Putamen (tissue), 1 donor: Measurements from ENCODE around the gene PRKAG2.
"Not testable (repeated sequence)": the region's sequence is repeated elsewhere in the genome, so short reads cannot be mapped to it uniquely, and the experiment has no call there.

ENCODE experiments used
- DNase-seq: peaks from one replicate; pipeline ENCODE4 v3.0.0-alpha.2; 2016; ENCODE audit warnings: low spot score

PRKAG2 gene

DNA sequence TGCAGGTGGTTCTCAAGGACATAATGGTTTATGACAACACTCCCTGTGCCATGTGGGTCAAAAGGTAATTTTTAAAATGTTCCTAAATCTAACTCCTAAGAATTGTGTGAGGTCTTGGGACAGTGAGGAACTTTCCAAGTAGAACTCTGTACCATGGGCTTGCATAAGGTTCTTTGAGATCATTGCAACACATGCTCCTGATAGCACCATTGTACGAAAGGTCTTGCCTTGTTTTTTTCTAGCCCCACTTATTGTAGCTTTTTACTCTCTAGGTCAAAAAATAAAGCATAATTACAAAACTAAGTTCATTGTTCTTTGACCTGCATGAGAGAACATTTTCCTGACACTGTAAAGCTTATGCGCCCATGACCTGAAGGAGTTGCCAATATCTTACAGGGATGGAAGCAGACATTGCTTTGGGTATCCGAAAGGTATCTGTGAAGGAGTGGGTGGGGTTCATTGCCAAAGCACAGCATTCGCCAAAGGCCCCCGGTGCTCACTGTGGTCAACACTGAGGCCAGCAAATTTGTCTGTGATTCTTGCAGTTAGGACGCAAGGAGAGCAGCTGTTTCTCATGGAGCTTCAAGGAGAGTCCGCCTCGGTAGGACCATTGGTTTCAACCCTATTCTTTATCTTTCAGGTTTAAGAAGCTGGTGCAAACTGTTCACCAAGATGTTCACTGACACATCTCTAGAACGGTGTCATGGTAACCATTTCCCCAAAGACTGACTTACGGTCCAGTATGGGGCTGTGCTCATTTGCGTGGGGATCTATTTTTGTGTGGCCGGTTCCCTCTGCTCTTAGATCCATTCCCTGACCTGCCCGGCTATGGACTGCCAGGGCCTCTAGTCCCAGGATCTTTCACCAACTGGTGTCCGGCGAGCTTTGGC lies 7.6 kb upstream of the PRKAG2 start:
- no peak for DNase-seq

DNA sequence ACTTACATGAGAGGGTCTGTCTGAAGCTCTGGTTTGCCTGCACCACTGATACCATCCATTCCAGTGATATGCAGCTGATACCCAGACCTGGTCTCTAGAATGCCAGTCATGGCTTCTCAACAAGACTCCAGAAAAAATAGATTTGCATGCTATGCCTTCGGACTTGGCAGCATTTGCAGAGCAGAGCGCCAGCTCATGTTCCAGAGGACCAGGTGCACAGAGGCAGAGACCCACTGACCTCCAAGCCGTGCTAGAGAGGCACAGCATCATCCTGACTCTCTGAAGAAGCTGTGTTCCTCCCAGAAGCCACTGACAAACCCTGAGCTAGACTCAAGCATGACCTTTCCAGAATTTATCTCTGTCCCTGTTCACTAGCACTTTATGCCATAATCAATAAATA lies 6.9 kb upstream of the PRKAG2 start:
- DNase-seq, result no peak

DNA sequence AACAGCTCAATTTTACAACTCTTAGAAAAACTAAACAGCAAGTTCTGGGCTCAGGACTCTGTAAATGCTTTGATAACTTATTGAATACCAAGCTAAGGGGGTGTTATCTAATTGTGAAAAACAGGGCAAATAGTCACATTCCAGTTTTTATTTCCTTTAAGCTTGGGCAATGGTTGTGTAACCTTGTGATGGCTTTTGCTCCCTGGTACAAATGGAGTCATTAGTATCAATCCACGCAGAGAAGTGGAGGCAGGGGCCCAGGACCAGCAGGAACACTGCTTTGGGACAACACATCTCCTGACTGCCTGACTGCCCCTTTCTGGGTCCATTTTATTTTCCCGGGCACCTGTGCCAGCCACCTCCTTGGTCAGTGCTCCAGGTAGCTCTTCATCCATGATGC lies 5.8 kb upstream of the PRKAG2 start:
- no peak for DNase-seq

DNA sequence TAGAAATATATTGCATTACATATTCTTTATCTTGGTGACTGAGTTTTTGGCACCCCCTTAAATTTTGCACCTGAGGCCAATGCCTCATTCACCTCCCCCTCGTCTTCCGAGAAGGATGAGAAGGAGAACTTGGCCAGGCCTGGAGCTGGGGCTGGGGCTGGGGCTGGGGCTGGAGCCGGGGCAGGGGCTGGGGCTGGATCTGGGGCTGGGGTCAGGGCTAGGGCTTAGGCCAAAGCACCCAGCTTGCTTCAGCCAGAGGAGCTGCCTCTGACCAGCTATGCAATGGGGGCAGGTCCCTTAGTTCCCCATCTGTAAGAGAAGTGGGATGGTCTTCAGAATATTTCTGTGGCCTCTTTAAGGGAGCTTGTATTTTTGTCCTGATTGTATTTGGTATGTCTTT lies 3.8 kb upstream of the PRKAG2 start:
- DNase-seq, result no peak

DNA sequence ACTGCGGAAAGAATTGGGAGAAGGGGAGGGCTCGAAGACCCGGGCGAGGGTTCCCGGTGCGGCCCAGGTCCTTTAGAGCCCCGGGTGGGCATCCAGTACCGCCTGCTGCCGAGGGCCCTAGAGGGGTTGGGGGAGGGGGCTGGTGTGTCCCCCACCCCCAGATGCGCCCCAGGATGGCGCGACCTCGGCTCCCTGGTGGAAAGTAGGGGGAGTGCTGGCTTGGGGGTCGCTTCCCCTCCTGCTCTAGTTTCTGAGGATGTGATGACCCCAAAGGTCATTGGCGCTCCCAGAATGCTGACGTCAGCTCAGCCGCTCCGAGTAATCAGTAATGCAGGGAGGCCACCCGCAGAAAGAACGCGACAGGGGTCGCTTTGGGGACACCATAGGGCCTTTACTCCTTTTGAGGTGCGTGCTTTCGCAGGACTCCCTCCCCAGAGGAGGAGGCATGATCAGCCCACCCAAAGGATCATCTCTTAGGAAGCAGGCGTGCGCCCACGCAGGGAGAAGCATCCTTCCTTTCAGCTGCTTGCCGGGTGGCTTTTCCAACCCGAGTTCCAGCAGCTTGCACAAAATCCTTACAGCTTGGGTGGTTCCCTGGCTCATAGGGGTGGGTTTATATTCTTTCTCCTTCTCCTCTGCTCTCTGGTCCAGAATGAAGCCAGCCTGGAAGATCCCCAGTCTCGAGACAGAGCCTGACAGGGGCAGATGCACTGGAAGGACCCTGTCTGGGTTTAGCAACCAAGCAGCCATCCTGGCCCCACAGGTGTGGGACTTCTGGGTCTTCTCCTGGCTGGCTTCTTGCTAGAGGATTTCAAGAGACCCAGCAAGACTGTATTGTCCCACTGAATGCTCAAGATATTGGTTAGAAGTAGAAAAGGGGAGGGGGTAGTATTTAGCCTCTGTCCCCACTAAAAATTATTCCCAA lies 1.3 kb upstream of the PRKAG2 start:
- peak; percentile 47 for DNase-seq

DNA sequence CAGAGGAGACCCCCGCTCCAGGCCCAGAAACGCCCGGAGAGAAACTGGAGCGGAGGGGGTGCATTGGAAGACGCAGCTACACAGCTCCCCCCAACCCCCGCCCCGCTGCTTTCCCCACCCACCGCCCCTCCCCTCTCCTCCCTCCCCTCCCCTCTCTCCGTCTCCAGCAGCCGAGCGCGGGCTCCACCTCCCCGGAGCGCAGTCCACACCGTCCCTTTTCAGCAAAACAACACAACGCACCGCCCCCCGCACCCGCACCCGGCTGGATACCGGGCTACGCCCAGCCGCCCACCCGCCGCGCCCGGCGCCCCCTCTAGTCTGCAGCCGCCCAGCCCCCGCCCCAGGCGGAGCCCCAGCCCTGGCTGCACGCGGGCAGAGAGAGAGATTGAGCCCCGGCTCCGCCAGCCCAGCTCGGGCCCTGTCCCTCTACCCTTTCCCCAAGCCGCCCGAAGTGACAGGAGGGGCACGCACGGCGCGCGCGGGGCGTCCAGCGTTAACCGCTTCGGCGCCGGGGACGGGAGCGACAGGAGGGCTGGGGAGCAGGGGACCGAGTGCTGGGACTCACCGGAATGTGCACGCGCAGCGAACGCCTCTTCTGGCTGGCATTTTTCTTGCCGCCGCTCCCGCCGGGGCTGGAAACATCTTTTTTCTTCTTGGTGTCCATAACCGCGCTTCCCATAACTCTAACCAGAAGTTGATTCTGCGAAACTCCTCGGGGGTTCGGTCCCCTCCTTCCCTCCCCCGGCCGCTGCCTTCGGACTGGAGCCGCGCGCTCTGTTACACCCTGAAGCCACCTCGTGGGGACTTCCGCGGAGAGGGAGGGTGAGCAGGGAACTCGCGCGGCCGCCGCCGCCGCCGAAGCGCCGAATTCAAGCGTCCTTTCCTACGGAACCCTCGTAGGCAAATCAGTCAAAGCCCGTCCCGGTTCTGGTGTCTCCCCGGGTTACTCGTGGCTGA lies 695 bp downstream of the PRKAG2 start:
- peak; percentile 27 for DNase-seq

DNA sequence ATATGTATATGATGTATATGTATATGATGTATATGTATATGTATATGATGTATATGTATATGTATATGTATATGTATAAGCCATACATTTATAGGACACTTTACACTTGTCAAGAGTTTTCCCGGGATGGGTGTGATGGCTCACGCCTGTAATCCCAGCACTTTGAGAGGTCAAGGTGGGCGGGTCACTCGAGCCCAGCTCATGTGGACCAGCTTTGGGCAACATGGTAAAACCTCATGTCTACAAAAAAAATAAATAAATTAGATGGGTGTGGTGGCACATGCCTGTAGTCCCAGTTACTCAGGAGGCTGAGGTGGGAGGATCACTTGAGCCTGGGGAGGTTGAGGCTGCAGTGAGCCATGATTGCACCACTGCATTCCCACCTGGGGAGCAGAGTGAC lies 2.4 kb downstream of the PRKAG2 start:
- DNase-seq, result not testable (repeated sequence)

DNA sequence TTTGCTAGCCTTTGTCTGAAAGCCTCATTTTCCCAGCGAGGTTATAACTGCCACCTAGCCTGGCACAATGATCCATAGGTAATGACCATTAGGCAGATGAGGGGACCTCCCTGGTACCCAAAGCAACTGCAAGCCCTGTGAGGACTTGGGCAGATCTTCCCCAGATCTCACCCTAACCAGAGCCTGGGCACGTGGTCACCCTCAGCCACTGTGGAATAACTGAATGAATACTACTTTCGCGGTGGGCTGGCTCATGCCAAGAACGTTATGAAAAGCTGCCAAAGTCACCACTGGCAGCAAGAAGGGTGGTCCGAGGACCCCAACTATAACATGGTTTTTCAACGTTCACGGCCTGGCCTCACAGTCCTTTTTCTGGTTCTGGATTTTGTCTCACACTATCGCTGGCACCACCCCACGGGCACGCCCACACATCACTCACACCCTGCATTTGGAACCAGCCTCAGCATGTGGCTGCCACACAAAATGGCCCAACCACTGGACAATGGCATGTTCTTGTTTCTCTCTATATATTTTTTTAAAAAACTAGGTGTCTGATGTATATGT lies 3.4 kb downstream of the PRKAG2 start:
- no peak for DNase-seq

DNA sequence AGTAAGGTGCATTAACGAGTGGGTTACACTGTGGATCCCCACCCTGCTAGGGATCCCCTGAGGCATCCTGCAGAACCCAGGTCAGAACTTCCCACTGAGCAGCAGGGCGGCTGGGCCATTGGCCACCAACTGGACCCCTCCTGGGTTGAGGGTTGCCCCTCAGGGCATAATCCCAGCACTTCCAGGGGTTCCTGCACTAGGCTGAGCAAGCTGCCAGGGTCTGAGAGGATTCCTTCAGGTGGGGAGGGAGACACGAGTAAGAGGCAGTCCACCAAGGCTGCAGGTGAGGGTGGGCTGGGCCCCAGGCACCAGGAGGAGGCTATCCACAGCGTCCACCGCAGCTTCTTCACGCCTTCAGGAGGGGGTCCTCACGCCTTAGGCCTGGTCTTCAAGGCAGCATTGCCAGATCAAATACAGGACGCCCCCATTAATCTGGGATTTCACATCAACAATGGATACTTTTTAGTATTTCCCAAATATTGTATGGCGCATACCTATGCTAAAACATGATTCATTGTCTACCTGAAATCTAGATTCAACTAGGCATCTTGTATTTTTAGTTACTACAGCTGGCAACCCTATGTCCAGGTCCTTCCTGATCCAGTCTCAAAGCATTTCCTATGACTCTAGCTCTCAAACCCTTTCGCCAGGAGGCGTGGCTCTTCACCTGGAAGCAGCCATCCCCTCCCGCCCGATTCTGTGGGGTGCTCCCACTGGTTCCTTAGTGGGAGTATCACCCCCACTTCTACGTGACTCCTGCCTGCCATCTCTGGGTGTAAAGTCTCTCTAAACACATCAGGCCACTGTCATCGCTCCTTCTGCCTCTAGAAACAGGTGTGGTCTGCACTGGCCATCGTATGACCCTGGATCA lies 4.1 kb downstream of the PRKAG2 start:
- no peak for DNase-seq

DNA sequence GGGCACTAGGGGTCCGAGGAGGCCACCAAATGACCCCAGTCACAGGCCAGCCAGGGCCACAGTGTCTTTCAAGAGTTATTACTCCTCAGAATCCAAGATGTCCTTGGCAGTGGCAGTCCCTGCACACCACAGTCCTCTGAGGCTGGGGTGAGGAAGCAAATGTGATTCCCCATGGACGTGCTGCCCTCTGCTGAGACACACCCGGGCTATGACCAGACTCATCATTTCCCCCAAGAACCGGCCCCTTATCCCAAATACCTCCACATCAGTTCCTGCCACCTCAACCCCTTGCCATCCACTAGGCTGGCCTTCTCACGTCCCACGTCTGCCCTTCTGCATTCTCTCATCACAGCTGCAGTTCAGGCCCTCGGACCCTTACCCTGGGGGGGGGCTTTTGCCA lies 5.0 kb downstream of the PRKAG2 start:
- DNase-seq, result no peak

DNA sequence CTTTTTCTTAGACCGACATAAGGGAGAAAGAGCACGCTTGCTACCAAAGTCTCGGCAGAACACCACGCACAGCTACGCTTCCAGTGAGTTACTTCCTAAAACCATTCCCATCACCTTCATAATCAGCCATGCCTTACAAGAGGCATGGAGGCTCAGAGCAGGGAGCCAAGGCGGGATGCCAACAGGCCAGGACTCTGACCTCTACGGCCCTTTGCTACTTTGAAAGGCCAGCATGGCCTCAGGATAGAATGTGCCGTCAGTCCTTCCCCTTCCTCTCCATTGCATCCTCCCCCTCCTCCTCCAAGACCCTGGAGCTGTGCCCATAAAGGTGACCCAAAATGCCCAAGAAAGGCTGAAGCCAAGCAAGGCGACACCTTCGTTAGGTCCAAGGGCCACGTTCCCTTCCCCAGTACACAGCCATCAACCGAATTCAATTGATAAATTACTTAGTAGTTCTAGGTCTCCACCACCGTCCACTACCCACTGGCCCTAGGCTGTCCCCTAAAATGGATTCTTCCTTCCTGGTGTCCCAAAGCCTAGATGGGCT lies 5.7 kb downstream of the PRKAG2 start:
- DNase-seq, result no peak

DNA sequence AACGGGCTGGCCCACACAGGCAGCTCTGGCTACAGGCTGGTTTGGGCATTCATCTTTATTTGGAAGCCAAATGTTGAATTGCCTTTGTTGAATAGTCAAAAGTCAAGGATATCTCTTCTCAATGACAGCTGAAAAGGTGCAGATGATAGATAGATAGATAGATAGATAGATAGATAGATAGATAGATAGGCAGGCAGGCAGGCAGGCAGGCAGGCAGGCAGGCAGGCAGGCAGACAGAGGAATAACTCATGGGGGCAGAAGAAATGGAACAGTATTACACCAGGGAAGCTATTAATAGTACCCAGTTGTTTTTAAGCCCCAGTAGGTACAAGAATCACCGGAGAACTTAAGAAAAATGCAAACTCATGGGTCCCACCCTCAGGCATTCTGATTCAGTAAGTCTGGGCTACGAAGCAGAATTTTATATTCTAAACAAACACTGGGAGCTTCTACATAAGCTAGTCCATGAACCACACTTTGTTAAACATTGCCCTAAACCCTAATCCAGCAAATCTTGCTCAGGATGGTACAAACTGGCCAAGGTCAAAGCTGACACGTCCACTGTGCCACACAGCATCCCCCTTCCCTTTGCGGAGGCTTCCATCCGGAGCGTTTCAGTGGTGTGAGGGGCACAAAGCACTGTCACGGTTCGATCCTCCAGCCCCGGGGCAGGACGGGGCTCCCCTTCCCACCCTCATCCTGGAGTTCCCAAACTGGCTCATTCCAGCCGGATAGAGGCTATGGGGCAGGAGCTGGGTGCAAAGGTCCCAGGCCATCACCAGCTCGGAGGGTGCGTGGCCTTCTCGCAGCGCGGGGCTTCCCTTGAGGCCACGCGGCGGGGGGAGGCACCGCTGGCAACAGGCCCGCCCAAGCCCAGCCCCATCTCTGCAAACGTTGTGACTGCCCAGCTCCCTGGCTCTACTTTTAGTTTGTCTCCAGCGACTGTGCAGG lies 6.7 kb downstream of the PRKAG2 start:
- no peak for DNase-seq

DNA sequence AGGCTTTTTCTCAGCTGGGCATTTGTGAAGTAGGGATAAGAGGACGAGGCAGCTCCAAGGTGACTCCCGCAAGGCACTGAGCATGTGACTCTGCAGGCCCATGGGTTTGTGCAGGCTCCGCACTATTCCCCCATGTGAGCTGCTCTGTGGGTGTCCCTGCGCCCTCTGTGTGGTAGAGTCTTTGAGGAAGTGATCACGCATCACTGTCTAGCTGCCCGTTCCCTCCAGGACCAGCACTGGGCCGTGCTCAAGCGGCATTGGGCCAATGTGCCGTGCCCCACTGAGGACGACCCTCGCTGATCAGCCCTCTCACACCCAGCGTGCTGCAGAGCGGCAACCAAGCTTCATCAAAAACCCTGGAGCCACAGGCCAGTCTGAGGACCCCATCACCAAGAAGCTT lies 7.5 kb downstream of the PRKAG2 start:
- no peak for DNase-seq

DNA sequence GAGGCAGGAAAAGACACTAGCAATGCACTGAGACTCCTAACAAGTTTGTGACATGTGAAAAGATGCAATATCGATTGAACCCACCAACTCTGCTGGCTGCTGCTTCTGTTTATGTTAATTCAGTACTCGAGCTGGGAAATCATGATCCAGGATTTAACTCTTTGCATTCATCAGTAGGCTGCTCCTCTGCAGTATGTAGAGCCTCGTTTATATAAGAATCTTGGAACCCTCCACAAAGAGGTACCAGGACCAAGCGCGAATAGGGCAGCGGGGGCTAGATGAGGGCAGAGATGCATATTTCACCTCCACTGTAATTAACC lies 7.8 kb downstream of the PRKAG2 start:
- DNase-seq, result no peak

DNA sequence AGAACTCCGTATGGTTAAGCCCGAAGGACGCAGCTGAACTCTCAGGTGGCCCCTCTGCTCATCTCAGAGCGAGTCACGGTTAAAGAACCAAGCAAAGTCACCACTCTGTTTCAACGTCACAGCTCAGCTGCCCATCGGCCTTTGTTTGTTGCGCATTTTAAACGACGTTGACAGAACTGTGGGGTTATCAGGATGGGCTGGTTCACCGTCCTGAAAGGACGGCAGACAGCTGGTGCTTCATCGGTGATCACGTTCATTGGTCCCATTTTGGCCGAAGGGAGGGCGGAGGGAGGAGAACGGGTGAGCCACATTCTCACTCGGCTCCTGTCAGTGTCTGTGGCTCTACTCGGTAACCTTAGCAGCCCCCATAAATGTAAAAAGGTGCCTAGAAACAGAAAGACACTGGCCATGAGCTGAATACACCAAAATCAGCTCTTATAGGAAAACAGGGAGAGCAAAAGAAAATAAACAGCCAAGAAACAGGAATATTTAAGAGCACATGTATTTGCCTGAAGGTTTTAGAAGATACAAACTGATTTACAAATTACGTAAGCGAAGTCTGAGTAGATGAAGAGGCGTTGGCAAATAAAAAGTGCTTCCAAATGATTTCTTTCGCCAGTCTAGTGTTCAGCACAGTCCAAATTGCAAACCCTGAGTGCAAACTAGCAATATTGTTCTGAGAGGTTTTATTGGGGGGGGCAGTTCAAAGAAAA lies 8.4 kb downstream of the PRKAG2 start:
- no peak for DNase-seq

DNA sequence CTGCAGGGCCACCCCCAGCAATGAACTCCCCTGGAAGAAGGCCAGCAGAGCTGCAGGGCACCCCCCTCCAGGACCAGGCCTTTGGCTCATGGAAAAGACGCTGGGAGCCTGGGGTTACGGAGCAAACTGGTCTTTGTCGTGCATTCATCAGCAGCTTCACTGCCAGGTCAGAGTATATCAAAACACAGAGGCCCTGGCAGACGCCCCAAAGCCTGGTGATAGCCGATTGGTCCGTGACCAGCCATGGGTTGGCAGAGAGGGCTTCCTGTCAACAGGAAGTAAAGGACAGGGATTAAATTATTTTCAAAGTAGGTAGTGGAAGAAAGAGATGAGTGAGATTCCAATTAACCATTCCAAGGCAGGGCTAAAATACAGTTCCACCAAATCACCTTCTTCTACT lies 9.0 kb downstream of the PRKAG2 start:
- DNase-seq, result no peak

DNA sequence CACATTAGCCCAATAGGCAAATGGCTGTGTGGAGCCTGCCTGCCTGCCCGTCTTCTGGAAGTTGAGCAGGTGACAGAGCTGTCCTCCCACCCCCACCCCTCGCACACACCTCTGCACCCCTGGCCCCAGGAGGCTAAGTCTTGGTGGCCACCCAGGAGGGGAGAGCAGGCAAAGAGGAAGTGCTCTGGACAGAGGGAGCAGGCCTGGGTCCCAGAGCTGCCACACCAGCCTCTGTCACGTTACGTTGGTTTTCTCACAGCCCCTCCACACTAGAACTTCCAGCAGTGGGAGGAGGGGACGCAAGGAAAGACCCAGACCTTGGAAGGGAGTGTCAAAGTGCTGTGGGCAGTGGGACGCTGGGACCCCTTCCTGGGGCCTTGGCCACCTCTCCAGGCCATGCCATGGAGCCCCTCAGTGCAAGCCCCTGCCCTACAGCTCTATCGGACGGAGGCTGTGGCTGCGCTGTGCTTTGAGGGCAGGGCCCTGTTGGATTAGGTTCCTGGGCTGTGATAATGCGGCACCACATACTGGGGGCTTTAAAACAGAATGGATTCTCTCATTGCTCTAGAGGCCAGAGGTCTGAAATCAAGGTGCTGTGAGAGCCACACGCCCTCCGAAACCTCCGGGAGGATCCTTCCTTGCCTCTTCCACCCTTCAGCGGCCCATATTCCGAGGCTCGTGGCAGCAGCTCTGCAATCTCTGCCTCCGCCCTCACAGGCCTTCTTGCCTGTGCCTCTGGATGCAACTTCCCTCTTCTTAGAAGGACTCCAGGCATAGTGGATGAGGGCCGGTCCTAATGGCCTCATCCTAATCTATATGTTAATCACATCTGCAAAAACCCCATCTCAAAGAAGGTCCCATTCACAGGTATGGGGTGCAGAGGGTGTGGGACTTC lies 9.9 kb downstream of the PRKAG2 start:
- no peak for DNase-seq

DNA sequence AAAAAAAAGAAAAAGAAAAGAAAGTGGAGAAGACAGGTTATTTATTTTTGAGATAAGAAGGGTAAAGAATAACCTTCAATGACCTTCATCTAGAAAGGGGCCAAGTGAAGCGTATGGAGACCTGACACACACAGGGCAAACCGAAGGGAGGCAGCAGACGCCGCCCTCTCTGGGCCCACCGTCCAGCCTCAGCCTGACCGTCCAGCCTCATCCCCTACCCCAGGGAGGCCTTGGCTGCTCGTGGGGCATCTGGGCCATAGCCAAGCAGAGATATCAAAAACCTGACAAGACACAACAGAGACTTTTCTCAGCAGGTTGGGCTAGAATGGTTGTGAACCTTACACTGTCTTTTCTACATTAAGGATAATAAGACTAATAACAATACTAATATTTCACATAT lies 10.9 kb downstream of the PRKAG2 start:
- no peak for DNase-seq
